Measurements from ENCODE around the gene ORC1. TPM values are rescaled to one million over a fixed set of nuclear protein-coding genes. Genes with fewer than 3 reads are reported as not detected.
"Not testable (repeated sequence)": the region's sequence is repeated elsewhere in the genome, so short reads cannot be mapped to it uniquely, and the experiment has no call there.

ORC1 gene
- polyA plus RNA-seq, 3 donors = 5.8 to 8.7 (median 8.0) TPM

- peak in 3 of 11 donors; percentile 1 to 18 (median 7) for DNase-seq (ENCODE audit: extremely low read depth in 1 of 11, low read depth in 9 of 11, low spot score in 4 of 11)
Observed at GRCh38 chr1:52402860-52403240, 1.4 kb downstream of the ORC1 start.

- no peak for DNase-seq (ENCODE audit: extremely low read depth in 1 of 11, low read depth in 9 of 11, low spot score in 4 of 11)
Observed at GRCh38 chr1:52400131-52400530, 4.1 kb downstream of the ORC1 start.

- no peak for DNase-seq (ENCODE audit: extremely low read depth in 1 of 11, low read depth in 9 of 11, low spot score in 4 of 11)
Observed at GRCh38 chr1:52399629-52400028, 4.6 kb downstream of the ORC1 start.

- no peak for DNase-seq (ENCODE audit: extremely low read depth in 1 of 11, low read depth in 9 of 11, low spot score in 4 of 11)
Observed at GRCh38 chr1:52393174-52393573, 11.0 kb downstream of the ORC1 start.

GRCh38 chr1:52386458-52386857, 17.8 kb downstream of the ORC1 start:
- DNase-seq (ENCODE audit: extremely low read depth in 1 of 11, low read depth in 9 of 11, low spot score in 4 of 11) = no peak

- DNase-seq (ENCODE audit: extremely low read depth in 1 of 11, low read depth in 9 of 11, low spot score in 4 of 11) = no peak
Observed at GRCh38 chr1:52385376-52385775, 18.8 kb downstream of the ORC1 start.

GRCh38 chr1:52369851-52370250, 34.4 kb downstream of the ORC1 start:
- not testable (repeated sequence) for DNase-seq (ENCODE audit: extremely low read depth in 1 of 11, low read depth in 9 of 11, low spot score in 4 of 11)

GRCh38 chr1:52368383-52369172, 35.6 kb downstream of the ORC1 start:
- DNase-seq (ENCODE audit: extremely low read depth in 1 of 11, low read depth in 9 of 11, low spot score in 4 of 11) = peak in 5 of 11 donors; percentile 11 to 45 (median 40)

GRCh38 chr1:52367272-52367671, 37.0 kb downstream of the ORC1 start:
- DNase-seq (ENCODE audit: extremely low read depth in 1 of 11, low read depth in 9 of 11, low spot score in 4 of 11) = no peak

GRCh38 chr1:52366517-52366827, 37.8 kb downstream of the ORC1 start:
- DNase-seq (ENCODE audit: extremely low read depth in 1 of 11, low read depth in 9 of 11, low spot score in 4 of 11) = no peak

- peak; percentile 85 to 98 (median 96) for DNase-seq (ENCODE audit: extremely low read depth in 1 of 11, low read depth in 9 of 11, low spot score in 4 of 11)
Observed at GRCh38 chr1:52365746-52366516, 38.3 kb downstream of the ORC1 start, which contains the start of gene CC2D1B. CC2D1B (minus strand) TSS chr1:52366205; CDS start chr1:52364620, 1,585 bp downstream.

GRCh38 chr1:52365071-52365745, 39.0 kb downstream of the ORC1 start:
- DNase-seq (ENCODE audit: extremely low read depth in 1 of 11, low read depth in 9 of 11, low spot score in 4 of 11) = peak in 2 of 11 donors; percentile 23

GRCh38 chr1:52364235-52364839, 39.9 kb downstream of the ORC1 start:
- DNase-seq (ENCODE audit: extremely low read depth in 1 of 11, low read depth in 9 of 11, low spot score in 4 of 11) = no peak

GRCh38 chr1:52360595-52360968, 43.6 kb downstream of the ORC1 start:
- DNase-seq (ENCODE audit: extremely low read depth in 1 of 11, low read depth in 9 of 11, low spot score in 4 of 11) = no peak

GRCh38 chr1:52359676-52360594, 44.3 kb downstream of the ORC1 start:
- no peak for DNase-seq (ENCODE audit: extremely low read depth in 1 of 11, low read depth in 9 of 11, low spot score in 4 of 11)

- no peak for DNase-seq (ENCODE audit: extremely low read depth in 1 of 11, low read depth in 9 of 11, low spot score in 4 of 11)
Observed at GRCh38 chr1:52358851-52359497, 45.2 kb downstream of the ORC1 start.

GRCh38 chr1:52357397-52357796, 46.8 kb downstream of the ORC1 start:
- DNase-seq (ENCODE audit: extremely low read depth in 1 of 11, low read depth in 9 of 11, low spot score in 4 of 11) = no peak

- no peak for DNase-seq (ENCODE audit: extremely low read depth in 1 of 11, low read depth in 9 of 11, low spot score in 4 of 11)
Observed at GRCh38 chr1:52356818-52357355, 47.3 kb downstream of the ORC1 start.
